ENCODE data around the gene FMN1. TPM values are rescaled to one million over a fixed set of nuclear protein-coding genes. Genes with fewer than 3 reads are reported as not detected.

FMN1 gene
- total RNA-seq, 1 donor from 2014 or later = 20.1 TPM

DNA sequence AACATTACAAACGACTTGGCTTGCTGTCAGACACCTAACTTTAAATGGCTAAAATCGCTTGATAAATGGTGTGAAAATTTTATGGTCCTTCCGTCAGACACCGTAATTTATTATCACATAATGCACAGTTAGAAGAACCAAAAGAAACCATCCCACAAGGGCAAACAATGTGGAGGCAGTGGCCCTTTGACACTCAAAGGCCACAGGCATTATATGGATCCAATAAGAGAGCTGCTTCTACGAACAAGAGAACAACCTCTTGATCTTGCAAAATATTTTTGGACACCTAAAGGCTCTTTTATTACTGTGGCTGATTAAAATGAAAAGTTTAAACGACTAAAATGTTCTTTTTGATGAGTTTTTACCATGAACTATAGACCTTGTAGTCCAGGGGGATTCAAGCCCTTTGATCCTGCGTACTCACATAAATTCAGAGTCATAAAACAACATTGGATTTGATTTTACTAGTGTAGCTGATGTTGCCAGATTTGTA is 202.8 kb downstream of the FMN1 start:
- Histone ChIP-seq H3K4me1 (peaks cover 7% of the 10 kb centered on the region), H3K9me3 (no peaks in the 10 kb centered on the region), H3K27ac (no peak overlapping the region), H3K27me3 (no peaks in the 10 kb centered on the region), H3K4me3 (no peak overlapping the region), H3K36me3 (no peaks in the 10 kb centered on the region)
- DNase-seq (ENCODE audit: extremely low spot score in 2 of 2) = no peak
- TF ChIP-seq POLR2A (IDR thresholded peaks at IDR 0.05) (no peak), POLR2AphosphoS5 (IDR thresholded peaks at IDR 0.05; ENCODE audit: insufficient read depth in 1 of 2, low read depth in 1 of 2) (peak; percentile 54 to 70)
- TF ChIP-seq, protein P1, sequence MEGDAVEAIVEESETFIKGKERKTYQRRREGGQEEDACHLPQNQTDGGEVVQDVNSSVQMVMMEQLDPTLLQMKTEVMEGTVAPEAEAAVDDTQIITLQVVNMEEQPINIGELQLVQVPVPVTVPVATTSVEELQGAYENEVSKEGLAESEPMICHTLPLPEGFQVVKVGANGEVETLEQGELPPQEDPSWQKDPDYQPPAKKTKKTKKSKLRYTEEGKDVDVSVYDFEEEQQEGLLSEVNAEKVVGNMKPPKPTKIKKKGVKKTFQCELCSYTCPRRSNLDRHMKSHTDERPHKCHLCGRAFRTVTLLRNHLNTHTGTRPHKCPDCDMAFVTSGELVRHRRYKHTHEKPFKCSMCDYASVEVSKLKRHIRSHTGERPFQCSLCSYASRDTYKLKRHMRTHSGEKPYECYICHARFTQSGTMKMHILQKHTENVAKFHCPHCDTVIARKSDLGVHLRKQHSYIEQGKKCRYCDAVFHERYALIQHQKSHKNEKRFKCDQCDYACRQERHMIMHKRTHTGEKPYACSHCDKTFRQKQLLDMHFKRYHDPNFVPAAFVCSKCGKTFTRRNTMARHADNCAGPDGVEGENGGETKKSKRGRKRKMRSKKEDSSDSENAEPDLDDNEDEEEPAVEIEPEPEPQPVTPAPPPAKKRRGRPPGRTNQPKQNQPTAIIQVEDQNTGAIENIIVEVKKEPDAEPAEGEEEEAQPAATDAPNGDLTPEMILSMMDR (IDR thresholded peaks at IDR 0.05) = peak in 1 of 3 experiments; percentile 9
- intact Hi-C loops (cut with DNase I) = loop anchor here (5.0 to 10.0 kb wide), 2 partner anchors 117 to 329 kb away; no protein-coding TSS in a partner anchor

DNA sequence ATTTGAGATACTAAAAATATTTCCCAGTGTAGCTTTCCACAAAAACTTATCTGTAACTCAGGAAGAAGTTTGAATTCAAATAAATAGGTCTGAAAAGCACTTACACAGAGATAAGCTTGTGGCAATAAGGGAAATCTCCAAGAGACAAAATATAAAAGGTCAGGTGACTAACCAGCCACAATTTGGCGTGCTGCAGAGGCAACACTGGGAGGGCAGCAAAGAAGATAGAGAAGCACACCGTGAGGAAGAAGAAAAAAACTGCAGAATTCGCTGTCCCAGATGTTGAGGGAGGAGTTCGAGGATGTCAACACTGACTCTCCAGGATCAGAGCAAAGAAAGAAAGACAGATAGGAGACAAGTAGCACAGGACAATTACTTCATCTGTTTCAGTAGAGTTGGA is 204.4 kb downstream of the FMN1 start:
- Histone ChIP-seq H3K9me3 (no peaks in the 10 kb centered on the region), H3K4me3 (no peak overlapping the region), H3K27me3 (no peaks in the 10 kb centered on the region), H3K36me3 (no peaks in the 10 kb centered on the region), H3K4me1 (peaks cover 7% of the 10 kb centered on the region), H3K27ac (no peak overlapping the region)
- no peak for DNase-seq (ENCODE audit: extremely low spot score in 2 of 2)
- intact Hi-C loops (cut with DNase I) = loop anchor here (5.0 to 10.0 kb wide), 2 partner anchors 115 to 328 kb away; no protein-coding TSS in a partner anchor
- no peak for TF ChIP-seq POLR2AphosphoS5 (IDR thresholded peaks at IDR 0.05; ENCODE audit: insufficient read depth in 1 of 2, low read depth in 1 of 2)
- TF ChIP-seq, protein P1 (IDR thresholded peaks at IDR 0.05) = no peak
- no peak for TF ChIP-seq POLR2A (IDR thresholded peaks at IDR 0.05)

DNA sequence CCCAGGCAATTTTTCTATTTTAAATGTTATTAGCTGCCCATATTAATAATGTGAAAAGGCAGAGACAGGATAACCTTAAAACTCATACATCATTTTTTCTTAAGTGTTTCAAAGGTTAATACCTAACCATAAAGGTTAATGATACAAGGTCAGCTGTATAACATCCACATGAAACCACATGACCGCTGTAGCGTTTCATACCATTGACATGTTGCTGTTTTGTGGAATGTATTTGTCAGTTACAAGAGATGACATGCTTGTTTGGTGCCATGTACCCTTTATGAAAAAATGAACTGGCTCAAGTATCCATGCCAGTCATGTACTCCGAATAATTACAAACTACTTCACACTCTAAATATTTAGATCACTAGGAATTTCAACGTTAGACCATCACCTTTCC is 207.4 kb downstream of the FMN1 start:
- no peaks in the 10 kb centered on the region for H3K27me3 ChIP-seq
- peaks cover 7% of the 10 kb centered on the region for H3K4me1 ChIP-seq
- intact Hi-C loops (cut with DNase I) = no loop called here
- DNase-seq (ENCODE audit: extremely low spot score in 2 of 2) = no peak
- no peaks in the 10 kb centered on the region for H3K9me3 ChIP-seq
- TF ChIP-seq, protein P1 (IDR thresholded peaks at IDR 0.05) = no peak
- TF ChIP-seq POLR2A (IDR thresholded peaks at IDR 0.05) (no peak), POLR2AphosphoS5 (IDR thresholded peaks at IDR 0.05; ENCODE audit: insufficient read depth in 1 of 2, low read depth in 1 of 2) (no peak)
- no peak overlapping the region for H3K27ac ChIP-seq
- no peak overlapping the region for H3K4me3 ChIP-seq
- H3K36me3 ChIP-seq = no peaks in the 10 kb centered on the region

DNA sequence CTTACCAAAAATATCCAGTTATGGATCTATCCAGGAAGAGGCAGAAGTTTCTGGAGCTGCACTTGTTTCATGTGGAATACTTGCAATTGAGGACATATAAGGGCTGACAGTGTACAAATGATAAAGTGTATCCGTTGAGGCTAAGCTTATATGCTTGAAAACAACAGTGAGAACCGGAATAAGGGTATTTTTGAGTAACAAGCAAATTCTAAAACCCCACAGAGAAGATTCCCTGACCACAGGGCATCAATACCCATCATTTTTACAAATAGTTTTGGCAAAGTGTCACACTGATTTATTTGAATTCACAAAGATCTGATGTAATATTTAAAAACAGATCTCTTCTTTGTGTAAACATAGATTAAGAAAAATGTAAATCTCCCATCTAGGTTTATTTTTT is 208.4 kb downstream of the FMN1 start:
- Histone ChIP-seq H3K4me1 (peaks cover 6% of the 10 kb centered on the region), H3K36me3 (no peaks in the 10 kb centered on the region), H3K9me3 (no peaks in the 10 kb centered on the region), H3K4me3 (no peak overlapping the region), H3K27me3 (no peaks in the 10 kb centered on the region), H3K27ac (no peak overlapping the region)
- DNase-seq (ENCODE audit: extremely low spot score in 2 of 2) = no peak
- intact Hi-C loops (cut with DNase I) = no loop called here
- TF ChIP-seq, protein P1 (IDR thresholded peaks at IDR 0.05) = no peak
- TF ChIP-seq POLR2AphosphoS5 (IDR thresholded peaks at IDR 0.05; ENCODE audit: insufficient read depth in 1 of 2, low read depth in 1 of 2) (no peak), POLR2A (IDR thresholded peaks at IDR 0.05) (no peak)

DNA sequence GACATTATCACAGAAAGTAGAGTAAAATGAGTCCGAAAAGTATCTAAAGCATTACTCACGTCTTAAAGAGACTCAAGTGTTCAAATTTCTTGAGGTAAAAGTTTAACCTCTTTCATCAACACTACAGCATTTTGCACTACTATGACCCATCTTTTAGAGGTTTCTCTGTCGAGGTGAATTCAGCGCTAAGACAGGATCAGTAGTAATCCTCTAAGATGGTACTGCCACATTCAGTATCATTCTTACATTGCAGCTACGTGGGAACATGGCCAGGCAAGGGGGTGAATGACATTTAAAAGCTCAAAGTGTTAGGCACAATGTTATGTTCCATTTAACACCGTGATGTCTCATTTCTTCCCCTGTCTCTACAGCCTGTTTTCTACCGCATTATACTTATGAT is 210.8 kb downstream of the FMN1 start:
- no peaks in the 10 kb centered on the region for H3K36me3 ChIP-seq
- no peak for DNase-seq (ENCODE audit: extremely low spot score in 2 of 2)

More for the DNA sequence above, 210.8 kb downstream of the FMN1 start:
- intact Hi-C loops (cut with DNase I) = no loop called here
- TF ChIP-seq, protein P1 (IDR thresholded peaks at IDR 0.05) = no peak
- TF ChIP-seq POLR2AphosphoS5 (IDR thresholded peaks at IDR 0.05; ENCODE audit: insufficient read depth in 1 of 2, low read depth in 1 of 2) (no peak), POLR2A (IDR thresholded peaks at IDR 0.05) (no peak)
- Histone ChIP-seq H3K27ac (no peak overlapping the region), H3K4me3 (no peak overlapping the region), H3K4me1 (no peaks in the 10 kb centered on the region), H3K9me3 (no peaks in the 10 kb centered on the region), H3K27me3 (no peaks in the 10 kb centered on the region)

Measured in vagina (tissue), 2 donors.